Adrenal gland (tissue), 5 donors: ENCODE results near the gene PAWR.
"Not testable (repeated sequence)": the region's sequence is repeated elsewhere in the genome, so short reads cannot be mapped to it uniquely, and the experiment has no call there.

Source experiments
- POLR2A ChIP-seq, 2 donors: fragments of 450-650 bp; IDR thresholded peaks; one replicate each; pipeline ENCODE4 v1.6.1; 2017; ENCODE audit warnings: antibody characterized with exemption in 2 of 2, mild to moderate bottlenecking in 2 of 2, moderate library complexity in 1 of 2
- TF ChIP-seq, protein P1 (sequence below), 6 experiments: fragments of 450-650 bp in 4 of 6; fragments of 200-600 bp in 2 of 6; sonication (generic) in 1 of 6; IDR thresholded peaks; 1 replicate in 5 of 6; 2 replicates in 1 of 6; pipeline versions ENCODE4 v1.5.1 to v1.8.0; 2016 to 2021; ENCODE audit warnings: antibody characterized with exemption in 6 of 6, mild to moderate bottlenecking in 2 of 6, moderate library complexity in 1 of 6
- donor health status: DM: no; HTN: no; CAD: no.

DNA sequence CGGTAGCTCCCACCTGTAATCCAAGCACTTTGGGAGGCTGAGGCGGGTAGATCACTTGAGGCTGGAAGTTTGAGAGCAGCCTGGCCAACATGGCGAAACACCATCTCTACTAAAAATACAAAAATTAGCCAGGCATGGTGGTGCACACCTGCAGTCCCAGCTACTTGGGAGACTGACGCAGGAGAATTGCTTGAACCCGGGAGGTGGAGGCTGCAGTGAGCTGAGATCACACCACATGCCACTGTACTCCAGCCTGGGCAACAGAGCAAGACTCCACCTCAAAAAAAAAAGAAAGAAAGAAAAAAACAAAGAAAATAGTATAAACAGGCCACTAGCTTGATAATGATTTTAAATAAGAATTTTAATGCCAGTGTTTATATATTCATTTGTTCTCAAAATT is 6.4 kb downstream of the PAWR start:
- TF ChIP-seq, protein P1, sequence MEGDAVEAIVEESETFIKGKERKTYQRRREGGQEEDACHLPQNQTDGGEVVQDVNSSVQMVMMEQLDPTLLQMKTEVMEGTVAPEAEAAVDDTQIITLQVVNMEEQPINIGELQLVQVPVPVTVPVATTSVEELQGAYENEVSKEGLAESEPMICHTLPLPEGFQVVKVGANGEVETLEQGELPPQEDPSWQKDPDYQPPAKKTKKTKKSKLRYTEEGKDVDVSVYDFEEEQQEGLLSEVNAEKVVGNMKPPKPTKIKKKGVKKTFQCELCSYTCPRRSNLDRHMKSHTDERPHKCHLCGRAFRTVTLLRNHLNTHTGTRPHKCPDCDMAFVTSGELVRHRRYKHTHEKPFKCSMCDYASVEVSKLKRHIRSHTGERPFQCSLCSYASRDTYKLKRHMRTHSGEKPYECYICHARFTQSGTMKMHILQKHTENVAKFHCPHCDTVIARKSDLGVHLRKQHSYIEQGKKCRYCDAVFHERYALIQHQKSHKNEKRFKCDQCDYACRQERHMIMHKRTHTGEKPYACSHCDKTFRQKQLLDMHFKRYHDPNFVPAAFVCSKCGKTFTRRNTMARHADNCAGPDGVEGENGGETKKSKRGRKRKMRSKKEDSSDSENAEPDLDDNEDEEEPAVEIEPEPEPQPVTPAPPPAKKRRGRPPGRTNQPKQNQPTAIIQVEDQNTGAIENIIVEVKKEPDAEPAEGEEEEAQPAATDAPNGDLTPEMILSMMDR (IDR thresholded peaks at IDR 0.05): not testable (repeated sequence)
- TF ChIP-seq POLR2A (IDR thresholded peaks at IDR 0.05): not testable (repeated sequence)
